Stimulated activated memory B cell treated with anti-CD40 and anti-IgM and Interleukin-4, amounts not matched to agents 10 μg/mL and 1 μg/mL and 100 μg/mL, for 72 hours (primary cell): ENCODE data around the gene NGEF.
A peak's percentile ranks its signal among the peaks of the same experiment; 100 is the strongest.

Experiments used
- ATAC-seq: fragments of 150-1000 bp; cut with Tn5 transposase; 2 replicates; pipeline ENCODE4 v1.10.0; 2021
- H3K27ac Mint-ChIP-seq: one replicate; pipeline ENCODE4 v1.8.0; 2022; ENCODE audit warnings: mild to moderate bottlenecking, mixed read lengths
- H3K27me3 Mint-ChIP-seq: one replicate; pipeline ENCODE4 v1.8.0; 2022; ENCODE audit warnings: mixed read lengths
- H3K36me3 Mint-ChIP-seq: one replicate; pipeline ENCODE4 v1.8.0; 2022; ENCODE audit warnings: mixed read lengths
- H3K4me1 Mint-ChIP-seq: one replicate; pipeline ENCODE4 v1.8.0; 2022; ENCODE audit warnings: mixed read lengths
- H3K4me3 Mint-ChIP-seq: one replicate; pipeline ENCODE4 v1.8.0; 2022; ENCODE audit warnings: mild to moderate bottlenecking, moderate library complexity, mixed read lengths
- H3K9me3 Mint-ChIP-seq: one replicate; pipeline ENCODE4 v1.8.0; 2022; ENCODE audit warnings: mixed read lengths

Gene NGEF

GRCh38 chr2:233002829-233003657 lies 10.0 kb downstream of the NGEF start:
- H3K9me3 Mint-ChIP-seq: no peaks in the 10 kb centered on the region
- peaks cover 5% of the 10 kb centered on the region for H3K36me3 Mint-ChIP-seq
- no peak overlapping the region for H3K27ac Mint-ChIP-seq
- peaks cover 30% of the 10 kb centered on the region for H3K27me3 Mint-ChIP-seq
- peaks cover 5% of the 10 kb centered on the region for H3K4me1 Mint-ChIP-seq
- H3K4me3 Mint-ChIP-seq: no peak overlapping the region
- no peak for ATAC-seq

- ATAC-seq: no peak
- H3K27me3 Mint-ChIP-seq: peaks cover 30% of the 10 kb centered on the region
- no peak overlapping the region for H3K27ac Mint-ChIP-seq
- no peak overlapping the region for H3K4me3 Mint-ChIP-seq
- H3K9me3 Mint-ChIP-seq: no peaks in the 10 kb centered on the region
- H3K36me3 Mint-ChIP-seq: peaks cover 5% of the 10 kb centered on the region
- H3K4me1 Mint-ChIP-seq: peaks cover 5% of the 10 kb centered on the region
These were observed 11.9 kb downstream of the NGEF start for GRCh38 chr2:233000886-233001750.

GRCh38 chr2:232999354-232999753 lies 13.7 kb downstream of the NGEF start:
- Mint-ChIP-seq H3K4me1 (peaks cover 5% of the 10 kb centered on the region), H3K36me3 (peaks cover 5% of the 10 kb centered on the region), H3K9me3 (no peaks in the 10 kb centered on the region), H3K4me3 (no peak overlapping the region), H3K27ac (no peak overlapping the region), H3K27me3 (peaks cover 21% of the 10 kb centered on the region)
- ATAC-seq: no peak

DNA sequence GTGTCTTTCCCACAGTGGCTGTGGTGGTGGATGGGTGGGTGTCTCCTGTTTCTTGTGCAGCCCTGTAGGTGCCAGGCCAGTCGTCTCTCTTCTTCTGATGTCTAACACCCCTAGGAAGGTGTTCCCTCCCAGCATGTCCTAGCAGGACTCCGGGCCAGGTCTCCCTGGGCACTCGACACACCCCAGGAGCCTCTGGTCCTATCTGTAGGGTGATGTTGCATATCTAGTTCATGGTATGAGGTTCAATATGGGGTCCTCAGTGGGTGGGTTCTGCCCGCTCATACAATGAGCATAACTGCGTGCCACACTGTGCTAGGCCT lies 14.4 kb downstream of the NGEF start:
- H3K36me3 Mint-ChIP-seq: peaks cover 5% of the 10 kb centered on the region
- no peak overlapping the region for H3K4me3 Mint-ChIP-seq
- peaks cover 21% of the 10 kb centered on the region for H3K27me3 Mint-ChIP-seq
- no peaks in the 10 kb centered on the region for H3K9me3 Mint-ChIP-seq
- H3K27ac Mint-ChIP-seq: no peak overlapping the region
- ATAC-seq: no peak
- H3K4me1 Mint-ChIP-seq: peaks cover 5% of the 10 kb centered on the region

DNA sequence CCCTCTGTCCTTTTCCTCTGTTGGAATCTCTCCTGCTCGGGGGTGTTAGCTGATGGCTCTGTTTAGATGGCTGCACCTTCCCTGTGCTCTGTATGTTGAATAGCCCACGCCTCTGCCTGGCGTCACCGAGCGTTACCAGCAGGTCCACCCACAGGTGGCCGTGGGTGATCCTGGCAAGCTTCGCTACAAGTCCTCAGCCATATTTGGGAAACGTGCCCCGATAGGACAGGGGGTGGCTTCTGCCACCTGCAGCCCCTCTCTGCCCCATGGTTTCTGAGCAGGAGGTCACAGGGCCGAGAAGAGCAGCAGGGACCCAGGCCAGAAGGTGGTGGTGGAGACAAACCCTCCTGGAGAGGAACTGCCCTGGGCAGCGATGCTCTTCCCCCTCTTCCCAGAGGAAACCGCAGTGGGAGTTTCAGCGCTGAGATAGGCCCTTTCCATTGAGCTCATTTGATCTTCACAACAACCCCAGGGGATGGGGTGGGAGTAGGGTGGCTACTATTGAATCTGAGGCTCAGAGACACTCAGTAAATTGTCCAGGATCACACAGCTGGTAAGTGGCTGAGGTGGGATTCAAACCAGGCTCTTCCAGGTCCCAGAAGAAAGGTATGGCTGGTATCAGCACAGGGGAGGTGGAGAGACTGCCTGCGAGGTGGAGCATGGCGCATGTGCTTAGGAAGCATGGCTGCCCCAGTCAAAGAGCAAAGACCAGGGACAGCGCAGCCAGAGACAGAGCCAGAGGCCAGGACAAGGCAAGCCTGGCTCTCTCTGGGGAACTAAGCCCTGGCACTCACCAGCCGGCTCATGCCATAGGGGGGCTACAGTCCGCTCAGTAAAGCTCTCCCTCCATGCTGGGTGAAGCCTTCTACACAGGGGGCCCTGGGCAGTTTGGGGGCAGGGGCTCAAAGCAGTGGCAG lies 15.0 kb downstream of the NGEF start:
- no peaks in the 10 kb centered on the region for H3K9me3 Mint-ChIP-seq
- peaks cover 21% of the 10 kb centered on the region for H3K27me3 Mint-ChIP-seq
- H3K36me3 Mint-ChIP-seq: peaks cover 5% of the 10 kb centered on the region
- no peak for ATAC-seq
- H3K27ac Mint-ChIP-seq: no peak overlapping the region
- peaks cover 5% of the 10 kb centered on the region for H3K4me1 Mint-ChIP-seq
- no peak overlapping the region for H3K4me3 Mint-ChIP-seq

DNA sequence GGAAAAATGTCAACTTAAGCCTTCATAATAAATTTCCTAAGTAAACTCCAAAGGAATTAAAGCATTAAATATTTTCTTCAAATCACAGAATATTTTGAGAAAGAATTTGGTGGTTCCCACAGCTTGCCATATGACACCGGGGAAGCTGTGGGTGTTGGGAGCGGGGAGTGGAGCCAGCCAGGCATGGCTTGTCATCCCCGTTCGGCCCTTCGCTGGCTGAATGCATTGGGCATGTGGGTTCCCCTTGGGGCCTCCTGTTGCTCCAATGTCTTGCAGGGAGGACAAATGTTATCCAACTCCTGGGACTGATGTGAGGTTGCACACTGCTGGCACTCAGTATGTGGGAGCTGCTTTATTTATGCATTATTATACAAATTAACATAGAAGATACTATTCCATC lies 18.6 kb downstream of the NGEF start:
- Mint-ChIP-seq H3K27ac (no peak overlapping the region), H3K4me3 (no peak overlapping the region), H3K4me1 (no peaks in the 10 kb centered on the region), H3K36me3 (no peaks in the 10 kb centered on the region), H3K9me3 (peaks cover 2% of the 10 kb centered on the region), H3K27me3 (peaks cover 10% of the 10 kb centered on the region)
- no peak for ATAC-seq

- H3K27ac Mint-ChIP-seq: no peak overlapping the region
- no peaks in the 10 kb centered on the region for H3K27me3 Mint-ChIP-seq
- H3K9me3 Mint-ChIP-seq: peaks cover 2% of the 10 kb centered on the region
These were observed 19.7 kb downstream of the NGEF start for GRCh38 chr2:232993231-232993821.

DNA sequence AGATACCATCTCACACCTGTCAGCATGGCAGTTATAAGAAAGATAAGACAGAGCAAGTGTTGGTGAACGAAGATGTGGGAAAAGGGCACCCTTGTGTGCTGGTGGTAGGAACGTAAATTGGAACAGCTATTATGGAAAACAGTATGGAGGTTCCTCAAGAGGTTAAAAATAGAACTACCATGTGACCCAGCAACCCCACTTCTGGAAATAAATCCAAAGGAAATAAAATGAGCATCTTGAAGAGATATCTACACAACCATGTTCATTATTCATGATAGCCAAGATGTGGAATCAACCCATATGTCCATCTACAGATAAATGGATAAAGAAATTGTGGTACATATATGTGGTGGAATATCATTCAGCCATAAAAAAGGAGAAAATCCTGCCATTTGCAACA lies 26.9 kb downstream of the NGEF start:
- Mint-ChIP-seq H3K27ac (no peak overlapping the region), H3K36me3 (no peaks in the 10 kb centered on the region), H3K9me3 (peaks cover 4% of the 10 kb centered on the region), H3K4me1 (peaks cover 19% of the 10 kb centered on the region), H3K4me3 (no peak overlapping the region), H3K27me3 (peaks cover 66% of the 10 kb centered on the region)
- ATAC-seq: no peak

More at GRCh38 chr2:232993231-232993821, 19.7 kb downstream of the NGEF start:
- no peak for ATAC-seq
- H3K4me3 Mint-ChIP-seq: no peak overlapping the region
- no peaks in the 10 kb centered on the region for H3K4me1 Mint-ChIP-seq
- no peaks in the 10 kb centered on the region for H3K36me3 Mint-ChIP-seq

GRCh38 chr2:232984451-232985207 lies 28.4 kb downstream of the NGEF start:
- Mint-ChIP-seq H3K27ac (no peak overlapping the region), H3K27me3 (peaks cover 81% of the 10 kb centered on the region), H3K36me3 (no peaks in the 10 kb centered on the region), H3K4me3 (no peak overlapping the region), H3K4me1 (peaks cover 19% of the 10 kb centered on the region), H3K9me3 (peaks cover 4% of the 10 kb centered on the region)
- ATAC-seq: peak; percentile 31

DNA sequence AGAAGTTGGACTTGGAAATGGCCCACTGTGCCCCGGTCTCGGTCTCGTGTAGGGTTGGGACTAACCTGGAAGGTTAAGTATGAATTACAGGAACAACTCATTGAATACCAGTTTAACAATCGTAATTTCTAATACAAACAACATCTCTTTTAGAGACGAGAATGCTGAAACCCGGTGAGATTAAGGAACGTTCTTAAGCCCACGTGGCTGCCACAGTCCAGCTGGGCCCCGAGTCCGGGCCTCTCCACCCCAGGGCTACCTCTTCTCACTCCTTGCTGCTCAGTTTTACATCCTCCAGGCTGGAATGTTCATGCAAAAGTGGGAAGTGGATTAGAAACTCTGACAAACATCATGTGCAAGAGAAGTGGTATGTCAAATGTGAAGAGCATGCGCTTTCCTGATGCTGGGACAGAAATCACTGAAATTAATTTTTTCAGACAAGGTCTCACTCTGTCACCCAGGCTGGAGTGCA lies 29.4 kb downstream of the NGEF start:
- no peak for ATAC-seq
- no peak overlapping the region for H3K27ac Mint-ChIP-seq
- H3K9me3 Mint-ChIP-seq: peaks cover 4% of the 10 kb centered on the region
- peaks cover 19% of the 10 kb centered on the region for H3K4me1 Mint-ChIP-seq
- H3K27me3 Mint-ChIP-seq: peaks cover 82% of the 10 kb centered on the region
- H3K36me3 Mint-ChIP-seq: no peaks in the 10 kb centered on the region
- H3K4me3 Mint-ChIP-seq: no peak overlapping the region

DNA sequence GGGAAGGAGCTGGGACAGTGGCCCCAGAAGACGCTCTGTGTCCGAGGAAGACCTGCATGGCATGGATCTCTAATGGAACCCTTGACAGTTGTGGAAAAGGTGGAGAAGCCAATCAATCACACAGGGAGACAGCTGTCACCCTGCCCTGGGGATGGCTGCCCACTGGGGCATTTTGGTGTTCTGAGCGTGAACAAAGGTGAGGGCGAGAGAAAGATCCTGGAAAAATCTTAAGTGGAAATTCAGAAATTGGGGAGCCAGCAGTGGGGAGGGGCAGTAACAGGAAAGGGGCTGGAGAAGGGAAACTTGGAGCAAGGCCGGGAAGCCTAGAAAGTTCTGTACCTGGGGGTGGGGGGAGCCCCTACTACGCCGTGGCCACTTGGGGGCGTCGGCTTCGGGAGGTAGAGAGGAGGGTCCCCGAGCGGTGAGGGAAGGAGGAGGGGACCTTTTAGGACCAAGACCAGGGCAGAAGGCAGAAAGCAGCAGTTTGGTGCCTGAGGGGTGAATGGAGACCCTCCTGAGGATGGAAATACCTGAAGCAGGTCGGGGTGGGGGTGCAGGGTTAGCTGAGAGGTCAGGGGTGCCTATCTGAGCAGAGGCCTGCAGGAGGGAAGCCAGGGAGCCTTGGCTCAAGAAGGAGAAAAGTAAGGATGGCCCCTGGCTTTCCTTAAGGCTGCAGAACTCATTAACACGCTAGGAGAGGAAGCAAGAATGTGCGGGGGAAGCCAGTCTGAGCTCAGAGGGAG lies 30.0 kb downstream of the NGEF start:
- H3K4me1 Mint-ChIP-seq: peaks cover 19% of the 10 kb centered on the region
- H3K27me3 Mint-ChIP-seq: peaks cover 82% of the 10 kb centered on the region
- no peaks in the 10 kb centered on the region for H3K36me3 Mint-ChIP-seq
- H3K4me3 Mint-ChIP-seq: no peak overlapping the region
- no peak overlapping the region for H3K27ac Mint-ChIP-seq
- no peak for ATAC-seq
- H3K9me3 Mint-ChIP-seq: peaks cover 4% of the 10 kb centered on the region

- Mint-ChIP-seq H3K4me3 (no peak overlapping the region), H3K27ac (no peak overlapping the region), H3K27me3 (peaks cover 82% of the 10 kb centered on the region), H3K4me1 (peaks cover 19% of the 10 kb centered on the region), H3K36me3 (no peaks in the 10 kb centered on the region), H3K9me3 (peaks cover 4% of the 10 kb centered on the region)
- ATAC-seq: no peak
These were observed 31.2 kb downstream of the NGEF start for GRCh38 chr2:232981767-232982360.

- Mint-ChIP-seq H3K4me3 (no peak overlapping the region), H3K27ac (no peak overlapping the region), H3K27me3 (peaks cover 83% of the 10 kb centered on the region)
These were observed 31.7 kb downstream of the NGEF start for GRCh38 chr2:232981356-232981755.

More at GRCh38 chr2:232981356-232981755, 31.7 kb downstream of the NGEF start:
- Mint-ChIP-seq H3K9me3 (peaks cover 4% of the 10 kb centered on the region), H3K4me1 (peaks cover 19% of the 10 kb centered on the region), H3K36me3 (no peaks in the 10 kb centered on the region)
- no peak for ATAC-seq
